ENCODE data around the gene NCOA7. TPM values are rescaled to one million over a fixed set of nuclear protein-coding genes. Genes with fewer than 3 reads are reported as not detected.
"Not testable (repeated sequence)": the region's sequence is repeated elsewhere in the genome, so short reads cannot be mapped to it uniquely, and the experiment has no call there.

Gene NCOA7
- total and polyA plus RNA-seq, 7 experiments from 2014 or later, result 12.8 to 55.6 (median 31.9) TPM

- ATAC-seq (no peak), DNase-seq (no peak)
- Mint-ChIP-seq H3K27ac (no peak overlapping the region), H3K9me3 (no peaks in the 10 kb centered on the region), H3K27me3 (peaks cover 0 to 18% (median 7%) of the 10 kb centered on the region in 5 donors), H3K4me1 (no peaks in the 10 kb centered on the region), H3K4me3 (no peak overlapping the region), H3K36me3 (no peaks in the 10 kb centered on the region)
- Histone ChIP-seq H3K4me1 (ENCODE audit: control insufficient read depth in 2 of 2, insufficient read depth in 2 of 2, low read length in 2 of 2) (no peaks in the 10 kb centered on the region), H3K27ac (ENCODE audit: low read depth, low read length) (no peak overlapping the region), H3K27me3 (ENCODE audit: control insufficient read depth in 2 of 2, insufficient read depth in 2 of 2, low read length in 2 of 2) (no peaks in the 10 kb centered on the region), H3K4me3 (ENCODE audit: low read length) (no peak overlapping the region), H3K36me3 (ENCODE audit: control insufficient read depth in 2 of 3, insufficient read depth in 3 of 3, low read length in 3 of 3) (no peaks in the 10 kb centered on the region), H3K9me3 (ENCODE audit: control insufficient read depth in 2 of 3, low read length in 3 of 3) (no peaks in the 10 kb centered on the region)
- CTCF ChIA-PET, result no interaction called here
- POLR2A ChIA-PET, result no interaction called here
- intact Hi-C loops (cut with micrococcal nuclease), result no loop called here
Measured at GRCh38 chr6:125949069-125949468, 158.3 kb downstream of the NCOA7 start.

GRCh38 chr6:125950293-125950692, 159.5 kb downstream of the NCOA7 start:
- DNase-seq (no peak), ATAC-seq (no peak)
- peaks cover 0 to 3% (median 2%) of the 10 kb centered on the region in 7 donors for H3K4me1 Mint-ChIP-seq
- H3K27ac ChIP-seq (ENCODE audit: low read depth, low read length), result no peak overlapping the region
- no peaks in the 10 kb centered on the region for H3K4me1 ChIP-seq (ENCODE audit: control insufficient read depth in 2 of 2, insufficient read depth in 2 of 2, low read length in 2 of 2)
- no peaks in the 10 kb centered on the region for H3K27me3 ChIP-seq (ENCODE audit: control insufficient read depth in 2 of 2, insufficient read depth in 2 of 2, low read length in 2 of 2)
- H3K9me3 ChIP-seq (ENCODE audit: control insufficient read depth in 2 of 3, low read length in 3 of 3), result no peaks in the 10 kb centered on the region
- H3K4me3 ChIP-seq (ENCODE audit: low read length), result no peak overlapping the region
- POLR2A ChIA-PET, result no interaction called here
- peaks cover 0 to 18% (median 7%) of the 10 kb centered on the region in 5 donors for H3K27me3 Mint-ChIP-seq
- CTCF ChIA-PET, result no interaction called here
- H3K36me3 Mint-ChIP-seq, result no peaks in the 10 kb centered on the region
- no peaks in the 10 kb centered on the region for H3K9me3 Mint-ChIP-seq
- H3K4me3 Mint-ChIP-seq, result no peak overlapping the region
- H3K36me3 ChIP-seq (ENCODE audit: control insufficient read depth in 2 of 3, insufficient read depth in 3 of 3, low read length in 3 of 3), result no peaks in the 10 kb centered on the region
- intact Hi-C loops (cut with micrococcal nuclease), result no loop called here
- no peak overlapping the region for H3K27ac Mint-ChIP-seq

- H3K4me1 Mint-ChIP-seq; H3K36me3 Mint-ChIP-seq; H3K27ac ChIP-seq (ENCODE audit: low read depth, low read length); H3K27me3 ChIP-seq (ENCODE audit: control insufficient read depth in 2 of 2, insufficient read depth in 2 of 2, low read length in 2 of 2); H3K4me1 ChIP-seq (ENCODE audit: control insufficient read depth in 2 of 2, insufficient read depth in 2 of 2, low read length in 2 of 2); H3K4me3 ChIP-seq (ENCODE audit: low read length); H3K9me3 Mint-ChIP-seq; intact Hi-C loops (cut with micrococcal nuclease); DNase-seq; H3K9me3 ChIP-seq (ENCODE audit: control insufficient read depth in 2 of 3, low read length in 3 of 3); H3K27ac Mint-ChIP-seq; ATAC-seq; H3K4me3 Mint-ChIP-seq; H3K36me3 ChIP-seq (ENCODE audit: control insufficient read depth in 2 of 3, insufficient read depth in 3 of 3, low read length in 3 of 3): not testable (repeated sequence)
- POLR2A ChIA-PET, result interaction anchor here (1.4 kb wide), 1 partner anchor 170 kb away, joined by 5 read pairs; no protein-coding TSS in a partner anchor
- peaks cover 0 to 18% (median 7%) of the 10 kb centered on the region in 5 donors for H3K27me3 Mint-ChIP-seq
- CTCF ChIA-PET, result interaction anchor here (1.7 kb wide), 1 partner anchor 169 kb away, joined by 6 read pairs; no protein-coding TSS in a partner anchor
Measured at GRCh38 chr6:125950716-125951115, 160.0 kb downstream of the NCOA7 start.

- Mint-ChIP-seq H3K27ac (peak overlapping the region in 1 of 9 donors; percentile 52), H3K4me1 (peaks cover 0 to 10% (median 4%) of the 10 kb centered on the region in 7 donors), H3K27me3 (peaks cover 0 to 18% (median 7%) of the 10 kb centered on the region in 5 donors), H3K36me3 (no peaks in the 10 kb centered on the region), H3K4me3 (no peak overlapping the region), H3K9me3 (no peaks in the 10 kb centered on the region)
- Histone ChIP-seq H3K4me3 (ENCODE audit: low read length) (no peak overlapping the region), H3K9me3 (ENCODE audit: control insufficient read depth in 2 of 3, low read length in 3 of 3) (no peaks in the 10 kb centered on the region), H3K27me3 (ENCODE audit: control insufficient read depth in 2 of 2, insufficient read depth in 2 of 2, low read length in 2 of 2) (no peaks in the 10 kb centered on the region), H3K27ac (ENCODE audit: low read depth, low read length) (no peak overlapping the region), H3K4me1 (ENCODE audit: control insufficient read depth in 2 of 2, insufficient read depth in 2 of 2, low read length in 2 of 2) (peaks cover 0 to 5% of the 10 kb centered on the region in 2 donors), H3K36me3 (ENCODE audit: control insufficient read depth in 2 of 3, insufficient read depth in 3 of 3, low read length in 3 of 3) (no peaks in the 10 kb centered on the region)
- ChIA-PET POLR2A (interaction anchor here (1.4 to 2.2 kb wide), 2 partner anchors 161 to 170 kb away, joined by 5 read pairs; partner anchors contain the start of gene NCOA7), CTCF (interaction anchor here (1.7 kb wide), 1 partner anchor 170 kb away, joined by 6 read pairs; no protein-coding TSS in a partner anchor)
- DNase-seq (no peak), ATAC-seq (no peak)
- intact Hi-C loops (cut with micrococcal nuclease), result no loop called here
Measured at GRCh38 chr6:125951323-125951722, 160.6 kb downstream of the NCOA7 start.

- Histone ChIP-seq H3K27me3 (ENCODE audit: control insufficient read depth in 2 of 2, insufficient read depth in 2 of 2, low read length in 2 of 2) (no peaks in the 10 kb centered on the region), H3K9me3 (ENCODE audit: control insufficient read depth in 2 of 3, low read length in 3 of 3) (no peaks in the 10 kb centered on the region), H3K4me1 (ENCODE audit: control insufficient read depth in 2 of 2, insufficient read depth in 2 of 2, low read length in 2 of 2) (peaks cover 6 to 13% of the 10 kb centered on the region in 2 donors), H3K27ac (ENCODE audit: low read depth, low read length) (no peak overlapping the region), H3K4me3 (ENCODE audit: low read length) (no peak overlapping the region), H3K36me3 (ENCODE audit: control insufficient read depth in 2 of 3, insufficient read depth in 3 of 3, low read length in 3 of 3) (peaks cover 0 to 5% (median 0%) of the 10 kb centered on the region in 3 experiments)
- intact Hi-C loops (cut with micrococcal nuclease), result no loop called here
- CTCF ChIA-PET, result interaction anchor here (0.9 to 1.0 kb wide), 2 partner anchors 47 to 162 kb away, joined by 3 to 4 read pairs; partner anchors contain the start of gene NCOA7
- ATAC-seq, result no peak
- H3K9me3 Mint-ChIP-seq, result no peaks in the 10 kb centered on the region
- no peak overlapping the region for H3K4me3 Mint-ChIP-seq
- peaks cover 0 to 12% (median 4%) of the 10 kb centered on the region in 7 donors for H3K4me1 Mint-ChIP-seq
- H3K27ac Mint-ChIP-seq, result peak overlapping the region in 1 of 9 donors; percentile 44
- POLR2A ChIA-PET, result interaction anchor here (0.5 to 2.2 kb wide), 3 partner anchors 27 to 169 kb away, joined by 3 to 5 read pairs (median 3); partner anchors contain the start of gene NCOA7
- H3K36me3 Mint-ChIP-seq, result peaks cover 0 to 1% (median 0%) of the 10 kb centered on the region in 5 donors
- DNase-seq, result no peak
- peaks cover 0 to 18% (median 7%) of the 10 kb centered on the region in 5 donors for H3K27me3 Mint-ChIP-seq
Measured at GRCh38 chr6:125952764-125953501, 162.2 kb downstream of the NCOA7 start.

- Histone ChIP-seq H3K4me3 (ENCODE audit: low read length) (no peak overlapping the region), H3K9me3 (ENCODE audit: control insufficient read depth in 2 of 3, low read length in 3 of 3) (no peaks in the 10 kb centered on the region), H3K4me1 (ENCODE audit: control insufficient read depth in 2 of 2, insufficient read depth in 2 of 2, low read length in 2 of 2) (peaks cover 11 to 18% of the 10 kb centered on the region in 2 donors), H3K27me3 (ENCODE audit: control insufficient read depth in 2 of 2, insufficient read depth in 2 of 2, low read length in 2 of 2) (no peaks in the 10 kb centered on the region), H3K36me3 (ENCODE audit: control insufficient read depth in 2 of 3, insufficient read depth in 3 of 3, low read length in 3 of 3) (peaks cover 0 to 5% (median 0%) of the 10 kb centered on the region in 3 experiments), H3K27ac (ENCODE audit: low read depth, low read length) (no peak overlapping the region)
- Mint-ChIP-seq H3K36me3 (peaks cover 0 to 1% (median 0%) of the 10 kb centered on the region in 5 donors), H3K4me3 (no peak overlapping the region), H3K27ac (no peak overlapping the region), H3K9me3 (no peaks in the 10 kb centered on the region), H3K27me3 (peaks cover 0 to 16% (median 7%) of the 10 kb centered on the region in 5 donors), H3K4me1 (peaks cover 0 to 12% (median 4%) of the 10 kb centered on the region in 7 donors)
- no peak for DNase-seq
- ChIA-PET CTCF (interaction anchor here (0.9 to 1.0 kb wide), 2 partner anchors 47 to 162 kb away, joined by 3 to 4 read pairs; partner anchors contain the start of gene NCOA7), POLR2A (interaction anchor here (0.5 to 2.2 kb wide), 2 partner anchors 163 to 169 kb away, joined by 3 to 5 read pairs; partner anchors contain the start of gene NCOA7)
- no peak for ATAC-seq
- intact Hi-C loops (cut with micrococcal nuclease), result no loop called here
Measured at GRCh38 chr6:125953502-125953875, 162.7 kb downstream of the NCOA7 start.
